H9 (cell line): Measurements from ENCODE around the gene DOK6. TPM values are rescaled to one million over a fixed set of nuclear protein-coding genes. Genes with fewer than 3 reads are reported as not detected.

ENCODE experiments used
- DNase-seq: peaks from one replicate; pipeline ENCODE4 v3.0.0-alpha.2; 2017
- H2AFZ ChIP-seq: one replicate; pipeline ENCODE4 v1.6.1; 2013; ENCODE audit warnings: mild to moderate bottlenecking, low read length, control low read depth, moderate library complexity
- H2AK5ac ChIP-seq: 2 replicates; pipeline ENCODE4 v1.6.1; 2013; ENCODE audit warnings: low read length, control low read depth, mixed read lengths; ENCODE audit not compliant: insufficient read length
- H2BK120ac ChIP-seq: one replicate; pipeline ENCODE4 v1.6.1; 2013; ENCODE audit warnings: low read depth, mild to moderate bottlenecking, low read length, control low read depth, inconsistent platforms; ENCODE audit not compliant: poor library complexity, severe bottlenecking
- H2BK12ac ChIP-seq: 2 replicates; pipeline ENCODE4 v1.6.1; 2013; ENCODE audit warnings: low read length, control low read depth, mixed read lengths, low read depth; ENCODE audit not compliant: insufficient read length
- H2BK15ac ChIP-seq: 2 replicates; pipeline ENCODE4 v1.6.1; 2013; ENCODE audit warnings: low read depth, low read length, control low read depth
- H2BK20ac ChIP-seq: one replicate; pipeline ENCODE4 v1.6.1; 2013; ENCODE audit warnings: low read depth, mild to moderate bottlenecking, low read length, control low read depth, inconsistent platforms; ENCODE audit not compliant: poor library complexity, severe bottlenecking
- H2BK5ac ChIP-seq: 2 replicates; pipeline ENCODE4 v1.6.1; 2013; ENCODE audit warnings: low read length, control low read depth, mixed read lengths; ENCODE audit not compliant: insufficient read length
- H3K14ac ChIP-seq: 2 replicates; pipeline ENCODE4 v1.6.1; 2013; ENCODE audit warnings: low read length, control low read depth; ENCODE audit not compliant: insufficient read depth
- H3K18ac ChIP-seq: 2 replicates; pipeline ENCODE4 v1.6.1; 2013; ENCODE audit warnings: low read depth, mild to moderate bottlenecking, mixed read lengths, low read length, control low read depth; ENCODE audit not compliant: insufficient read length
- H3K23ac ChIP-seq: 2 replicates; pipeline ENCODE4 v1.6.1; 2013; ENCODE audit warnings: low read length, control low read depth, mixed read lengths, low read depth; ENCODE audit not compliant: insufficient read length
- H3K23me2 ChIP-seq: 2 replicates; pipeline ENCODE4 v1.6.1; 2013; ENCODE audit warnings: low read depth, mild to moderate bottlenecking, mixed read lengths, low read length, control low read depth; ENCODE audit not compliant: insufficient read length, poor library complexity, severe bottlenecking
- H3K27ac ChIP-seq: 2 replicates; pipeline ENCODE4 v1.5.1; 2013; ENCODE audit warnings: low read length, control low read depth, mixed read lengths, low read depth; ENCODE audit not compliant: insufficient read length
- H3K27me3 ChIP-seq: 2 replicates; pipeline ENCODE4 v1.6.1; 2013; ENCODE audit warnings: low read length, control low read depth, inconsistent platforms; ENCODE audit not compliant: insufficient read depth
- H3K4ac ChIP-seq: 2 replicates; pipeline ENCODE4 v1.6.1; 2013; ENCODE audit warnings: low read depth, mild to moderate bottlenecking, control low read depth, inconsistent platforms, low read length, moderate library complexity
- H3K4me1 ChIP-seq: 2 replicates; pipeline ENCODE4 v1.6.1; 2013; ENCODE audit warnings: low read length, control low read depth, inconsistent platforms; ENCODE audit not compliant: insufficient read depth
- H3K4me2 ChIP-seq: 2 replicates; pipeline ENCODE4 v1.6.1; 2013; ENCODE audit warnings: low read length, control low read depth, mixed read lengths; ENCODE audit not compliant: insufficient read length, insufficient read depth
- H3K56ac ChIP-seq: 2 replicates; pipeline ENCODE4 v1.6.1; 2013; ENCODE audit warnings: low read depth, mild to moderate bottlenecking, mixed read lengths, low read length, control low read depth; ENCODE audit not compliant: insufficient read length
- H3K79me1 ChIP-seq: 2 replicates; pipeline ENCODE4 v1.6.1; 2013; ENCODE audit warnings: low read depth, mild to moderate bottlenecking, moderate library complexity, low read length, control low read depth, inconsistent platforms; ENCODE audit not compliant: insufficient read depth, poor library complexity, severe bottlenecking
- H3K79me2 ChIP-seq: 2 replicates; pipeline ENCODE4 v1.6.1; 2013; ENCODE audit warnings: low read length, control low read depth, inconsistent platforms; ENCODE audit not compliant: insufficient read depth
- H3K9ac ChIP-seq: 2 replicates; pipeline ENCODE4 v1.6.1; 2013; ENCODE audit warnings: low read length, control low read depth, mixed read lengths; ENCODE audit not compliant: insufficient read length; ENCODE audit errors: extremely low read depth
- H3K9me3 ChIP-seq: one replicate; pipeline ENCODE4 v1.6.1; 2013; ENCODE audit warnings: low read depth, low read length, inconsistent platforms; ENCODE audit not compliant: control insufficient read depth
- H3T11ph ChIP-seq: one replicate; pipeline ENCODE4 v1.6.1; 2013; ENCODE audit warnings: mild to moderate bottlenecking, low read length, control low read depth, inconsistent platforms
- H4K20me1 ChIP-seq: one replicate; pipeline ENCODE4 v1.6.1; 2013; ENCODE audit not compliant: control insufficient read depth, insufficient read length, insufficient read depth
- H4K5ac ChIP-seq: 2 replicates; pipeline ENCODE4 v1.6.1; 2013; ENCODE audit warnings: low read depth, mild to moderate bottlenecking, mixed read lengths, low read length, control low read depth; ENCODE audit not compliant: insufficient read length
- H4K8ac ChIP-seq: replicated peaks from 2 replicates; pipeline ENCODE4 v1.6.1; 2013; ENCODE audit warnings: low read length, control low read depth, mixed read lengths, low read depth; ENCODE audit not compliant: insufficient read length
- H4K91ac ChIP-seq: 2 replicates; pipeline ENCODE4 v1.6.1; 2013; ENCODE audit warnings: low read depth, mild to moderate bottlenecking, moderate library complexity, mixed read lengths, low read length, control low read depth; ENCODE audit not compliant: insufficient read length
- H3K27ac Mint-ChIP-seq, 3 experiments: 2 replicates in 2 of 3; 3 replicates in 1 of 3; pipeline ENCODE4 v1.8.0; 2020 to 2021; ENCODE audit warnings: mixed read lengths in 3 of 3, mild to moderate bottlenecking in 1 of 3, moderate library complexity in 1 of 3
- H3K27me3 Mint-ChIP-seq: 2 replicates; pipeline ENCODE4 v1.8.0; 2021; ENCODE audit warnings: low read depth, mild to moderate bottlenecking, moderate library complexity, mixed read lengths
- H3K36me3 Mint-ChIP-seq, 3 experiments: 2 replicates in 2 of 3; 3 replicates in 1 of 3; pipeline ENCODE4 v1.8.0; 2020 to 2021; ENCODE audit warnings: low read depth in 3 of 3, mixed read lengths in 3 of 3; ENCODE audit not compliant: insufficient read depth in 1 of 3
- H3K4me1 Mint-ChIP-seq, 2 experiments: 2 replicates each; pipeline ENCODE4 v1.8.0; 2020; ENCODE audit warnings: mixed read lengths in 2 of 2
- H3K4me3 Mint-ChIP-seq, 2 experiments: 2 replicates in 1 of 2; 3 replicates in 1 of 2; pipeline ENCODE4 v1.8.0; 2020 to 2021; ENCODE audit warnings: mild to moderate bottlenecking in 2 of 2, mixed read lengths in 2 of 2, moderate library complexity in 1 of 2
- H3K9me3 Mint-ChIP-seq, 2 experiments: 2 replicates in 1 of 2; 3 replicates in 1 of 2; pipeline ENCODE4 v1.8.0; 2020; ENCODE audit warnings: mild to moderate bottlenecking in 2 of 2, mixed read lengths in 2 of 2, moderate library complexity in 1 of 2
- CTCF ChIP-seq: fragments of 200-600 bp; sonication (generic); conservative IDR thresholded peaks from 3 replicates; pipeline ENCODE4 v1.8.0; 2021; ENCODE audit warnings: antibody characterized with exemption, mild to moderate bottlenecking
- WGBS: extraction: QIAGEN DNeasy Blood & Tissue Kit; methylation state at CpG from one replicate; pipeline ENCODE4 v1.1.7; 2013; ENCODE audit warnings: missing lambda C conversion rate, low lambda C conversion rate, mixed read lengths; ENCODE audit not compliant: insufficient read length; ENCODE audit errors: extremely low coverage; 5-methylcytosine and 5-hydroxymethylcytosine counted together
- total RNA-seq: library from RNA; stranded (reverse); gene quantifications from 2 replicates; pipeline ENCODE4 v1.2.1, GENCODE V29; 2021

The DOK6 gene
- total RNA-seq, 1 experiment from 2014 or later, result 0.20 TPM

DNA sequence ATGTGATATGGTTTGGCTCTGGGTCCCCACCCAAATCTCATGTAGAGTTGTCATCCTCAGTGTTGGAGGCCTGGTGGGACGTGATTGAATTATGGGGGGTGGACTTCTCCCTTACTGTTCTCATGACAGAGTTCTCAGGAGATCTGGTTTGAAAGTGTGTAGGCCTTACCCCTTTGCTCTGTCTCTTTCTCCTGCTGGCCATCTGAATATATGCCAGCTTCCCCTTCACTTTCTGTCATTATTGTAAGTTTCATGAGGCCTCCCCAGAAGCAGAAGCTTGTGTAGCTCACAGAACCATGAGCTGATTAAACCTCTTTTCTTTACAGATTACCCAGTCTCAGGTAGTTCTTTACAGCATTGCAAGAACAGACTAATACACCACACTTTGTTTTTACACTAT lies 222.3 kb downstream of the DOK6 start:
- no peak overlapping the region for H3K4me2 ChIP-seq
- no peaks in the 10 kb centered on the region for H4K20me1 ChIP-seq
- no peak overlapping the region for H4K91ac ChIP-seq
- no peak overlapping the region for H3K14ac ChIP-seq
- H2BK120ac ChIP-seq, result no peak overlapping the region
- H3K9me3 Mint-ChIP-seq, result no peaks in the 10 kb centered on the region
- H3K23me2 ChIP-seq, result no peaks in the 10 kb centered on the region
- H3K27ac Mint-ChIP-seq, result 0 out of 7 replicates have a peak overlapping the region, but pooled peaks of 1 of the 3 experiments have one; percentile 8
- peaks cover 0 to 6% of the 10 kb centered on the region in 2 experiments; a peak in 2 of 4 replicates for H3K4me1 Mint-ChIP-seq
- no peak overlapping the region for H3K4me3 Mint-ChIP-seq
- no peak overlapping the region for H3K56ac ChIP-seq
- no peaks in the 10 kb centered on the region for H3K79me2 ChIP-seq
- no peak overlapping the region for H3K9ac ChIP-seq
- H2AK5ac ChIP-seq, result no peak overlapping the region
- no peak overlapping the region for H3K23ac ChIP-seq
- H2BK20ac ChIP-seq, result no peak overlapping the region
- H3K9me3 ChIP-seq, result no peaks in the 10 kb centered on the region
- no peak overlapping the region for H3K27ac ChIP-seq
- H3K27me3 ChIP-seq, result no peaks in the 10 kb centered on the region
- no peak overlapping the region for H2BK15ac ChIP-seq
- no peak overlapping the region for H4K8ac ChIP-seq
- H2BK5ac ChIP-seq, result no peak overlapping the region
- no peak for TF ChIP-seq CTCF
- DNase-seq, result no peak
- H2BK12ac ChIP-seq, result no peak overlapping the region
- H4K5ac ChIP-seq, result no peak overlapping the region
- H3K4me1 ChIP-seq, result no peaks in the 10 kb centered on the region
- no peak overlapping the region for H3K18ac ChIP-seq
- H3K27me3 Mint-ChIP-seq, result no peaks in the 10 kb centered on the region
- no peak overlapping the region for H3T11ph ChIP-seq
- H2AFZ ChIP-seq, result no peak overlapping the region
- H3K79me1 ChIP-seq, result no peaks in the 10 kb centered on the region
- H3K36me3 Mint-ChIP-seq, result no peaks in the 10 kb centered on the region; a peak in 1 of 7 replicates
- H3K4ac ChIP-seq, result no peak overlapping the region
- WGBS, result no CpG with 5 or more reads among the region's 1 CpG
